NCI-H1436 (cell line): ENCODE results near the gene SCAF4.
"Not testable (repeated sequence)": the region's sequence is repeated elsewhere in the genome, so short reads cannot be mapped to it uniquely, and the experiment has no call there.

Experiments
- DNase-seq: peaks from one replicate; lab custom pipeline; 2025; lab: John Stamatoyannopoulos, UW

Gene SCAF4

DNA sequence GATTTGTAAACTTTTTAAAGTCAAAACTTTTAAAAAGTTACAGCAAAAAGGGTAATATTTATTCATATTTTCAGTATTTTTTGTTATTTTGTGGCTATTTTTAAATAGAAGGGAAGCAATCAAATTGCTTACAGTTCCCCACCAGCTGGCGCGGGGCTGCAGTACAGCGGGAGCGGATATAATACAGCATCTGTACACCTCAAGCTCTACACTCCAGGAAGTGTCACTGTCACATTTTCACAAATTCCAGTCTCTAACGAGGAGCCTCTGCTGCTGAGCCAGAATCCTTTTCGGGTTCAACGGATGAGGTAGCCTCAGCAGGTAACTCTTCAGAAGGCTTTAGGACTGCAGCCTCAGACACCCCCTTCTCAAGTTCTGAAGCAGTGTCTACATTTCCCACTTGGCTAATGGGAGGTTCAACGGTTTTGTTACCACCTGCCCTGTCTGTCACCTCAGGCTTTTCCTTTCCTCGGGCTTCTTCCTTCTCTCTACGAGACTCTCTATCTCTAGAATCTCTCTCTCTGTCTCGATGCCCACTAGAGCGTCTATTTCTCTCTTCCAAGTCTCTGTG lies 60.7 kb downstream of the SCAF4 start:
- no peak for DNase-seq

DNA sequence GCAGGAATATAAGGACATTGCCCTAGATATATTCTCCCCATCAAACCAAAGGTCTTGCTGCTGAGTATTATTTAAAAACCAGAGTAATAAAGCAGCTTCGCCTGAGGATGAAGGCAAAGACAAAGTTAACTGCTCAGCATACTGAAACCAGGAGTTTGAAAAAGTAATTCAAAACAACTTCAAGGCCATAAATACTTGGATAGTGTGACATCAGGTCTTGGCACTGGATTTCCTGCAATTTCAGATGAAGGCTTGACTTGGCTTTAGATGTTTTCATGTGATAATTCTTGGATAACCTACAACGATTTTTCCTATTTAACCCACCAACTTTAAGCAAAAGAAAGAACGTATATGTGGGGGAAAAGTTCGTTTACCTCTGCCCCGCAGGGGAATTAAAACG lies 61.8 kb downstream of the SCAF4 start:
- DNase-seq, result no peak

DNA sequence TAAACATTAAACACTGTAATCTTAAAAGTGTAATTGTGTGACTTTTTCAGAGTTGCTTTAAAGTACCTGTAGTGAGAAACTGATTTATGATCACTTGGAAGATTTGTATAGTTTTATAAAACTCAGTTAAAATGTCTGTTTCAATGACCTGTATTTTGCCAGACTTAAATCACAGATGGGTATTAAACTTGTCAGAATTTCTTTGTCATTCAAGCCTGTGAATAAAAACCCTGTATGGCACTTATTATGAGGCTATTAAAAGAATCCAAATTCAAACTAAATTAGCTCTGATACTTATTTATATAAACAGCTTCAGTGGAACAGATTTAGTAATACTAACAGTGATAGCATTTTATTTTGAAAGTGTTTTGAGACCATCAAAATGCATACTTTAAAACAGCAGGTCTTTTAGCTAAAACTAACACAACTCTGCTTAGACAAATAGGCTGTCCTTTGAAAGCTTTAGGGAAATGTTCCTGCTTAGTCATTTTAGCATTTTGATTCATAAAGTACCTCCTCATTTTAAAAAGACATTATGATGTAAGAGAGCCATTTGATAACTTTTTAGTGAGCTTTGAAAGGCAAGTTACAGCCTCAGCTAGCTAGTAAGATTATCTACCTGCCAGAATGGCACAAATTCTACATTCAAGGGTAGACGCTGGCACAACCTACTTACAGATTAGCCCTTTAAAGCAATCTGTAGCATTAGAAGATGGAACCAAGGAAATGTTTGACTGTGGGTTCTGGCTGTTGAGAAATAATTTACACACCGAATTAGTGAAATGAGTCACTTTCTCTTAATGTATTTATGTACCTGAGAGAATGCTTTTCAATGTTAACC lies 63.0 kb downstream of the SCAF4 start:
- DNase-seq, result no peak

DNA sequence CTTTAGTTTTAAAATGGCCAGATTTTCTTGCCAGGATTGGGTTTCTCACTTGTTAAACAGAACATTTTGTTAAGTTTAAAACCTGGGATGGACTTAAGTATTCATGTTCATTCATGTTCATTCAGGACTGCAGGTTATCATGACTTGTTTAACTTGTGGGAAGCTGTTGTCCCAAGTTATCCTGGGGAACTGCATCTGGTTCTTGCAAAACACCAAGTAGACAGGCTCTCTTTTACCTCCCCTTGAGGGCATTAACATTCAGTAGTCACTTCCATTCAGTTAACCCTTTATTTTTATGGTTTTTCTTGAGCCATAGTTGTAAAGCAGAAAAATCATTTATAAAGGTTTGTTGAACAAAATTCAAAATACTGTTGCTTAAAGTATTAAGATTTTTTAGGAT lies 64.3 kb downstream of the SCAF4 start:
- DNase-seq, result no peak

DNA sequence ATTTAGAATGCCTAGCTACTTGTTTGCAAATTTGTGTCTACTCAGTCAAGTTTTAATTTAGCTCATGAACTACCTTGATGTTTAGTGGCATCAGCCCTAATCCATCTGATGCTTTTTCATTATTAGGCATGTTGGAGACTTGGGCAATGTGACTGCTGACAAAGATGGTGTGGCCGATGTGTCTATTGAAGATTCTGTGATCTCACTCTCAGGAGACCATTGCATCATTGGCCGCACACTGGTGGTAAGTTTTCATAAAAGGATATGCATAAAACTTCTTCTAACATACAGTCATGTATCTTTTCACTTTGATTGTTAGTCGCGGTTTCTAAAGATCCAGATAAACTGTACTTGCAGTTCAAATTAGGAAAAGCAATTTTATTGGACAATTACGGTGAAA lies 64.8 kb downstream of the SCAF4 start:
- DNase-seq, result no peak

DNA sequence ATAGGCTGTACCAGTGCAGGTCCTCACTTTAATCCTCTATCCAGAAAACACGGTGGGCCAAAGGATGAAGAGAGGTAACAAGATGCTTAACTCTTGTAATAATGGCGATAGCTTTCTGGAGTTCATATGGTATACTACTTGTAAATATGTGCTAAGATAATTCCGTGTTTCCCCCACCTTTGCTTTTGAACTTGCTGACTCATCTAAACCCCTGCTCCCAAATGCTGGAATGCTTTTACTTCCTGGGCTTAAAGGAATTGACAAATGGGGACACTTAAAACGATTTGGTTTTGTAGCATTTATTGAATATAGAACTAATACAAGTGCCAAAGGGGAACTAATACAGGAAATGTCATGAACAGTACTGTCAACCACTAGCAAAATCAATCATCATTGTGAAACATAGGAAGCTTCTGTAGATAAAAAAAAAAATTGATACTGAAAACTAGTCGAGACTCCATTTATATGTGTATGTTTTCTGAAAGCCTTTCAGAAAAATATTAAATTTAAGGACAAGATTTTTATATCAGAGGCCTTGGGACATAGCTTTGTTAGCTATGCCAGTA lies 65.4 kb downstream of the SCAF4 start:
- no peak for DNase-seq

DNA sequence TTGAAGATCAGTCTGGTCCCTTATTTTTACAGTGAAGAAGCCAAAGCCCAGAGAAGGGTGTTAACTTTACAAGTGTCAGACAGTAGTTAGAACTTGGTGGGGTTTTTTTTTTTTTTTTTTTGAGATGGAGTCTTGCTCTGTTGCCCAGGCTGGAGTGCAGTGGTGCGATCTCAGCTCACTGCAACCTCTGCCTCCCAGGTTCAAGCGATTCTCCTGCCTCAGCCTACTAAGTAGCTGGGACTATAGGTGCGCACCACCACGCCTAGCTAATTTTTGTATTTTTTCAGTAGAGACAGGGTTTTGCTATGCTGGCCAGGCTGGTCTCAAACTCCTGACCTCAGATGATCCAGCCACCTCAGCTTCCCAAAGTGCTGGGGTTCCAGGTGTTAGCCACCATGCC lies 66.0 kb downstream of the SCAF4 start:
- DNase-seq, result not testable (repeated sequence)

DNA sequence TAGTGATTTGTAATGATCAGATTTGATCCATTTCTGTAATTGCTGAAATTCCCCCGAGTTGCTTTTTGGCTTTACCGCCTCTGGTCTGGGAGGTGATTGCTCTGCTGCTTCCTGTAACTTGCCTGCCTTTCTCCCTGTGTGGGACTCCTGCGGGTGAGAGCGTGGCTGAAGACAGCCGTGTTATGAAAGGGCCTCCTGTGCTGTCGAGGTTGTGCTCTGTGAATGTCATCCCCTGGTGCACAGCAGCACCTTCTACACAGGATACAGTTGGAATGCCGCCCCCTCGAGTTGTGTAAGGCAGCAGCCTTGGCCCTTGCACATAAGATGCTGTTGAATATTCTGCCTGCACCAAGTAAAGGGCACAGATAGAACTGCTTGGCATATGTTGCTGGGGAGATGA lies 66.5 kb downstream of the SCAF4 start:
- no peak for DNase-seq

DNA sequence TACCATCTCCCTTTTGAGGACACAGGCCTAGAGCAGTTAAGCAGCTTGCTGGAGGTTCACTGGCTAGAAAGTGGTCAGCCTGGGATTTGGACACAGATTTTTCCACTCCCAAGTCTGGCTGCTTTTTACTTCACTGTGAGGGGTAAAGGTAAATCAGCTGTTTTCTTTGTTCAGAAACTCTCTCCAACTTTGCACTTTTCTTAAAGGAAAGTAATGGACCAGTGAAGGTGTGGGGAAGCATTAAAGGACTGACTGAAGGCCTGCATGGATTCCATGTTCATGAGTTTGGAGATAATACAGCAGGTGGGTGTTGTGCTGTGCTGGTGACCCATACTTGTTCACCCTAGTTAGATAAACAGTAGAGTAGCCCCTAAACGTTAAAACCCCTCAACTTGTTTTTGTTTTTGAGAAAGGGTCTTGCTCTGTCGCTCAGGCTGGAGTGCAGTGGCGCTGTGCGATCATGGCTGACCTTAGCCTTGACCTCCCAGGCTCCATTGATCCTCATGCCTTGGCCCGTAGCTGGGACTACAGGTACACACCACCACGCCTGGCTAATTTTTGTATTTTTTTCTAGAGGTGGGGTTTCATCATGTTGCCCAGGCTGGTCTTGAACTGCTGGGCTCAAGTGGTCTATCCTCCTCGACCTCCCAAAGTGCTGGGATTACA lies 68.2 kb downstream of the SCAF4 start:
- no peak for DNase-seq

DNA sequence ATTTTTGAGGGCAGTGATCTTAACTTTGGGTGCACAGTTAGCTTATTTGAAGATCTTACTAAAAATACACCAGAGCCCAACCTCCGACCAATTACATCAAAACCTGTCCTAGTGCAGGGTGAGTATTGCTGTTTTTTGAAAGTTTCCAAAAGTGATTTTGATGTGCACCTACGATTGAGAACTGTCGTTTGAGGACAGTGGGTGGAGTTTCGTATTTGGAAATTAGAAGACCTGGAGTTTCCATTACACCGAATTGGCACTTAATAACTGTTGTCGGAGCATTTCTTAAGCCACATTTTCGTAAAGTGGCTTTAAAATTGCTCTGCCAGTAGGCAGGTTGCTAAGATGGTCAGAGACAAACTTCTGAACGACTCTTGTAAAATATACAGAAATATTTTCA lies 71.3 kb downstream of the SCAF4 start:
- DNase-seq, result no peak

DNA sequence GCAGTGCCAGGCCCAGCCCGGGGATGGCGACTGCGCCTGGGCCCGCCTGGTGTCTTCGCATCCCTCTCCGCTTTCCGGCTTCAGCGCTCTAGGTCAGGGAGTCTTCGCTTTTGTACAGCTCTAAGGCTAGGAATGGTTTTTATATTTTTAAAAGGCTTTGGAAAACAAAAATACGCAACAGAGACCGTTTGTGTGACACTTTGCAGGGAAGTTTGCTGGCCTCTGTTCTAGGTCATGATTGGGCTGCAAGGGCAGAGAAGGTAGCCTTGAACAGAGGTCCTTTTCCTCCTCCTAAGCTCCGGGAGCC lies 71.7 kb downstream of the SCAF4 start:
- no peak for DNase-seq

DNA sequence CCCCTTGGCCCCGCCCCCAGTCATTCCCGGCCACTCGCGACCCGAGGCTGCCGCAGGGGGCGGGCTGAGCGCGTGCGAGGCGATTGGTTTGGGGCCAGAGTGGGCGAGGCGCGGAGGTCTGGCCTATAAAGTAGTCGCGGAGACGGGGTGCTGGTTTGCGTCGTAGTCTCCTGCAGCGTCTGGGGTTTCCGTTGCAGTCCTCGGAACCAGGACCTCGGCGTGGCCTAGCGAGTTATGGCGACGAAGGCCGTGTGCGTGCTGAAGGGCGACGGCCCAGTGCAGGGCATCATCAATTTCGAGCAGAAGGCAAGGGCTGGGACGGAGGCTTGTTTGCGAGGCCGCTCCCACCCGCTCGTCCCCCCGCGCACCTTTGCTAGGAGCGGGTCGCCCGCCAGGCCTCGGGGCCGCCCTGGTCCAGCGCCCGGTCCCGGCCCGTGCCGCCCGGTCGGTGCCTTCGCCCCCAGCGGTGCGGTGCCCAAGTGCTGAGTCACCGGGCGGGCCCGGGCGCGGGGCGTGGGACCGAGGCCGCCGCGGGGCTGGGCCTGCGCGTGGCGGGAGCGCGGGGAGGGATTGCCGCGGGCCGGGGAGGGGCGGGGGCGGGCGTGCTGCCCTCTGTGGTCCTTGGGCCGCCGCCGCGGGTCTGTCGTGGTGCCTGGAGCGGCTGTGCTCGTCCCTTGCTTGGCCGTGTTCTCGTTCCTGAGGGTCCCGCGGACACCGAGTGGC lies 72.2 kb downstream of the SCAF4 start, which contains the start of gene SOD1:
Gene SOD1, plus strand, starts transcription at position 158 of the 723 bp plus-strand sequence. Its CDS starts 77 bp downstream, at position 235.
- DNase-seq, result peak; percentile 90

DNA sequence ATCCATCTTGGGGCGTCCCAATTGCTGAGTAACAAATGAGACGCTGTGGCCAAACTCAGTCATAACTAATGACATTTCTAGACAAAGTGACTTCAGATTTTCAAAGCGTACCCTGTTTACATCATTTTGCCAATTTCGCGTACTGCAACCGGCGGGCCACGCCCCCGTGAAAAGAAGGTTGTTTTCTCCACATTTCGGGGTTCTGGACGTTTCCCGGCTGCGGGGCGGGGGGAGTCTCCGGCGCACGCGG lies 72.7 kb downstream of the SCAF4 start:
- no peak for DNase-seq

DNA sequence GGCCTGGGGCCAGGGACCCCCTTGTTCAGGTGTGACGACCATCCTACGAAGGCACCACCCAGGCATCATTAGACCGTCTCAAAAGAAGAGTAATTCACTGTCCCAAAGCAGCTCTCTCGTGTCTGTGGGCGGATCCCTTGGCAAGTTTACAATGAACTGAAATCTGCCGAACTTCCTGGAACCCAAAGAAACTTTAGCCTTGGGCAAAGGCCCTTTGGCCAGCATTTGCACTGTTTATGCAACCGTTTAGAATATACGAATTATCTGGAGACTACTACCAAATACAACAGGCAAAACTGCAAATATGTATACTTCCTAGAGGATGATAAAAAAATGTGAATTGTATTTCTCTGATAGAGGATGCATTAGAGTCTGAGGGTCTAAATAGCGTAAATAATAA lies 73.9 kb downstream of the SCAF4 start:
- DNase-seq, result no peak

DNA sequence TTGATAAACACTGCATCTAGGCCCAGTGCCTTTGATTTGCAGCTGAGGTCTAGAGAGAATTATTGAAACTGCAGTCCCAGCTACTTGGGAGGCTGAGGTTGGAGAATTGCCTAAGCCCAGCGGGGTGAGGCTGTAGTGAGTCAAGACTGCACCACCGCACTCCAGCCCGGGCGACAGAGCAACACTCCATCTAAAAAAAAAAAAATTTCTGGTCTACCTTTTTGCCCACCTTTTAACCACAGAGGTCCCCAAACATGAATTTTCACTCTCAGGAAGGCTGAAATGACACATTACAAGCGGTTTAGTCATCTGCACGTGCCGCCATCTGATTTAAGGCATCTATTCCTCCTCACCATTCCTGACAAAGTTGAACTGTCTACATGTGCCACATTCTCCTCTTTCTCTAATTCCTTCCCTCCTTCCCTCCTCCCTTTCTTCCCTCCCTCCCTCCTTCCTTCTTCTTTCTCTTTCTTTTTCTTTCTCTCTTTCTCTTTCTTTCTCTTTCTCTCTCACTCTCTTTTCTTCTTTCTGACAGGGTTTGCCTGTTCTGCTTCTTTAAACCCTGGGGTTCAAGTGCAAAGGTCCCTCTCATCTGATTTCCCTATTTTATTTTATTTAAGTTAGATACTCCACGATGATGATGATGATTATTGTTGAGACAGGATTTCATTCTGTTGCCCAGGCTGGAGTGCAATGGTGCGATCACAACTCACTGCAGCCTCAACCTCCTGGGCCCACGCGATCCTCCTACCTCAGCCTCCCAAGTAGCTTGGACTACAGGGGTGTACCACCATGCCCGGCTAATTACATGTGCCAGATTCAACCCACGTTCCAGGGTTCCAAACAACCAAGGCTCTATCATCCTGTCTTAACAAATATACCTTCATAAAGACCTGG lies 75.5 kb downstream of the SCAF4 start:
- DNase-seq, result no peak

DNA sequence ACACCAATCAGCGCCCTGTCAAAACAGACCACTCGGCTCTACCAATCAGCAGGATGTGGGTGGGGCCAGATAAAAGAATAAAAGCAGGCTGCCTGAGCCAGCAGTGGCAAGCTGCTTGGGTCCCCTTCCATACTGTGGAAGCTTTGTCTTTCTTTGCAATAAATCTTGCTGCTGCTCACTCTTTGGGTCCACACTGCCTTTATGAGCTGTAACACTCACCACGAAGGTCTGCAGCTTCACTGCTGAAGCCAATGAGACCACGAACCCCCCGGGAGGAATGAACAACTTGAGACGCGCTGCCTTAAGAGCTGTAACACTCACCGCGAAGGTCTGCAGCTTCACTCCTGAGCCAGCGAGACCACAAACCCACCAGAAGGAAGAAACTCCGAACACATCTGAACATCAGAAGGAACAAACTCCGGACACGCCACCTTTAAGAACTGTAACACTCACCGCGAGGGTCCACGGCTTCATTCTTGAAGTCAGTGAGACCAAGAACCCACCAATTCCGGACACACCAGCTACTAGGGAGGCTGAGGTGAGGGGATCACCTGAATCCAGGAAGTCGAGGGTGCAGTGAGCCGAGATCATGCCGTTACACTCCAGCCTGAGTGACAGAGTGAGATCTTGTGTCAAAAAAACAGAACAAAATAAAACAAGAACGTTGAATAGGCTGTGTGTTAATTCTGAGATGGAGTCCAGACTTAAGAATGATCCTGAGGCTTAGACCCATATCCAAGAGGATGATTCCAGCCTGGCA lies 76.9 kb downstream of the SCAF4 start:
- DNase-seq, result not testable (repeated sequence)

DNA sequence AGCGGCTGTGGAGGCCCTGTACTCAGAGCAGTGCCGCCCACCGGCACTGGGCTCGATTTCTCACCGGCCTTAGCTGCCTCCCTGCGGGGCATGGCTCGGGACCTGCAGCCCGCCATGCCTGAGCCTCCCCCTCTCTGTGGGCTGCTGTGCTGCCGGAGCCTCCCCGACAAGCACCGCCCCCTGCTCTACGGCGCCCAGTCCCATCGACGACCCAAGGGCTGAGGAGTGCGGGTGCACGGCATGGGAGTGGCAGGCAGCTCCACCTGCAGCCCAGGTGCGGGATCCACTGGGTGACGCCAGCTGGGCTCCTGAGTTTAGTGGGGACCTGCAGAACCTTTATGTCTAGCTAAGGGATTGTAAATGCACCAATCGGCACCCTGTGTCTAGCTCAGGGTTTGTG lies 77.6 kb downstream of the SCAF4 start:
- no peak for DNase-seq

DNA sequence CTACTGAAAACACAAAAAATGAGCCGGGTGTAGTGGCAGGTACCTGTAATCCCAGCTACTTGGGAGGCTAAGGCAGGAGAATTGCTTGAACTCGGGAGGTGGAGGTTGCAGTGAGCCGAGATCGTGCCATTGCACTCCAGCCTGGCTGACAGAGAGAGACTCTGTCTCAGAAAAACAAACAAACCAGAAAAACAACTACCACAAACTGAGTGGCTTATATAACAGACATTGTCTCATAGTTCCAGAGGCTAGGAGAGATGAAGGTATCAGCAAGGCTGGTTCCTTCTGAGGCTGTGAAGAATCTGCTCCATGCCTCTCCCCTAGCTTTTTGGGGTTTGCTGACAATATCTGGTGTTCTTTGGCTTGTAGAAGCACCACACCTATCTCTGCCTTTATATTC lies 80.4 kb downstream of the SCAF4 start:
- DNase-seq, result not testable (repeated sequence)

DNA sequence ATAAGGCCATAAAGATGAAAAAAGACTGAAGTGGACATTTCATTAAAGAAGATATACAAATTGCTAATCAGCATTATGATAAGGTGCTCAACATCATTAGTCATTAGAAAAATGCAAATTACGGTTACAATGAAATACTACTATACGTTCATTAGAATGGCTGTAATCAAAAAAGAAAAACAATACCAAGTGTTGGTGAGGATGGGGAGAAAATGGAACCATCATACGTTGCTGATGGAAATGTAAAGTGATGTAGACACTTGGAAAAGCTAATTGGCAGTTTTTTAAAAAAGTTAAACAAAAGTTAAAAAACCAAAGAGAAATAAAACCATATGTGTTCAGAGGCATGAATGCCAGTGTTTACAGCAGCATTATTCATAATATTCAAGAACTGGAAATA lies 81.0 kb downstream of the SCAF4 start:
- no peak for DNase-seq

DNA sequence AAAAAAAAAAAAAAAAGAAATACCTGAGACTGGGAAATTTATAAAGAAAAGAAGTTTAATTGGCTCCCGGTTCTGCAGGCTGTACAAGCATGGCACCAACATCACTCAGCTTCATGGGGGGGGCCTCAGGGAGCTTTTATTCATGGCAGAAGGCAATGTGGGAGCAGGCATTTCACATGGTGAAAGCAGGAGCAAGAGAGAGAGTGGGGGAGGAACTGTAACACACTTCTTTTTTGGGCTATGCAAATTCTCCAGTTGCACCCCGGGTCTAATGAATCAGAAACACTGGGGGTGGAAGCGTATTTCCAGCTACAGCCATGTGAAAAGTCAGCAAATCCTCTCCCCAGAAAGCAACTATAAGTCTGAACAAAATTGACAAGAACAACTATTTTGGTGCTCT lies 84.3 kb downstream of the SCAF4 start:
- no peak for DNase-seq

DNA sequence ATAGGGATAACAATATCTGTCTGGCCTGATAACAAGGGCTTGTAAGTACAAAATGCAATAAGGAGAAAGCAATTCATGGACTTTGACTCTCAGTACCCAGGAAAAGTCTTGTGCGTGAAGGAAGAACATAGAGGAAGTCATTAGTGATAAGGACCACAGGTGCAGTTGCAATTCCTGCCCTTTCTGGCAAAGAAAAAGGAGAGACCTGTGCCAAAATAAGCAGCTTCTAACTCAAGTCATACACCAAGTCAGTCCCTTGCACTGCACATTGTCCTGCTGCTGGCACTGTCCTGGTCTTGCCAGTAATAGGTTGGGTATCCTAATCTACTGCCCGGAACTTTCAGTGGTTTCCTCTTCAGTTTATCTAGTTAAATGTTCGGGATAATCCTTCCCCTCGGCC lies 87.3 kb downstream of the SCAF4 start:
- DNase-seq, result no peak
